HL-60 (cell line): Measurements from ENCODE around the gene POLD2.

Experiments used
- CTCF ChIP-seq: IDR thresholded peaks from one replicate; pipeline ENCODE4 v1.5.1; 2011; ENCODE audit warnings: low read length, control low read depth, inconsistent platforms; ENCODE audit not compliant: insufficient read depth
- GABPA ChIP-seq: IDR thresholded peaks from 2 replicates; pipeline ENCODE4 v1.6.1; 2012; ENCODE audit warnings: low read depth
- POLR2AphosphoS5 ChIP-seq: IDR thresholded peaks from 2 replicates; pipeline ENCODE4 v1.6.1; 2012; ENCODE audit warnings: low read depth
- REST ChIP-seq: IDR thresholded peaks from 2 replicates; pipeline ENCODE4 v1.6.1; 2012; ENCODE audit warnings: low read depth; ENCODE audit not compliant: insufficient replicate concordance

- TF ChIP-seq CTCF (no peak), POLR2AphosphoS5 (no peak), REST (no peak), GABPA (no peak)
Observed at GRCh38 chr7:44075296-44076075, 47.9 kb downstream of the POLD2 start.
